Mammary epithelial cell (primary cell): Measurements from ENCODE around the gene GDPGP1.
A peak's percentile ranks its signal among the peaks of the same experiment; 100 is the strongest.

ENCODE experiments used
- CTCF ChIP-seq, 2 donors: IDR thresholded peaks in 1 of 2; conservative IDR thresholded peaks in 1 of 2; 2 replicates each; pipeline ENCODE4 v1.5.1; 2011 to 2012; ENCODE audit warnings: inconsistent platforms in 2 of 2, low read length in 2 of 2, mild to moderate bottlenecking in 2 of 2, control low read depth in 1 of 2, low read depth in 1 of 2; ENCODE audit not compliant: insufficient read depth in 1 of 2; ENCODE audit errors: extremely low read depth in 1 of 2
- EZH2 ChIP-seq: IDR thresholded peaks from 2 replicates; pipeline ENCODE4 v1.6.1; 2012; ENCODE audit warnings: low read length, inconsistent platforms, borderline replicate concordance

DNA sequence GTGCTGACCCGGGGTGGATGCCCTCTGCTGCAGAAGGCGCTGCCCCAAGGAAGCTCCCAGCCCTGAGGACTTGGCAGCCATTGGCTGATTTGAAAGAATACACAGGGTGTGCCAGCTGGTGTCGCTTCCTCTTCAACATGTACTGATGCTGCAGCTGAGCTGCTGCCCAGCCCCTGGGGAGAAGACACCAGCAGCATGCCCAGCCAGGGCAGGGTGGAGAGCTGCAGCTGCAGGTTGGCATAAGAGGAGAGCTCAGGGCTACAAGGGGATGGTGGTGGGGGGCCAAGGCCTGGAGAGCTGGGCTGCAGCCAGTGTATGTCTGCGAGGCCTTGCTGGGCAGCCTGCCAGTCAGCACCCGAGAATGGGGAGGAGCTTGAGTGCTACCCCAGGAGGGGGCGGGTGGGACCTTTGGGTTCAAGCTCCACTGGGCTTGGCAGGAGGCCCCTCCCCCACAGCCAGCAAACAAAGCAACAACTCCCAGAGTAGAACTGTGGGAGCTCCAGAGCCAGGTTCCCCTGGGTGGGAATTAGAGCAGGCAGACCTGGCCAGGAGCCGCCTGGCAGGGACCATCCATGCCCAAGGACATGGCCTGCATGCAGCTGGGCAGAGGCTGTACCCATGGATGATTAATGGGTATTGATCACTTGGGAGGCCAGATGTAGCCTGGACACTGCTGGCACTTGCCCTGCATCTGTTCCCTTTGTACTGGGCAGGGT lies 42.1 kb upstream of the GDPGP1 start:
- TF ChIP-seq CTCF (conservative IDR thresholded peaks at IDR 0.05 in 1 of 2, IDR thresholded peaks at IDR 0.05 in 1 of 2; ENCODE audit: extremely low read depth in 1 of 2, insufficient read depth in 1 of 2, low read depth in 1 of 2, low read length in 2 of 2) = peak in 1 of 2 donors; percentile 8
- no peak for TF ChIP-seq EZH2
